ENCODE measurements around the gene MARVELD2.
"Not testable (repeated sequence)": the region's sequence is repeated elsewhere in the genome, so short reads cannot be mapped to it uniquely, and the experiment has no call there.

Gene MARVELD2

DNA sequence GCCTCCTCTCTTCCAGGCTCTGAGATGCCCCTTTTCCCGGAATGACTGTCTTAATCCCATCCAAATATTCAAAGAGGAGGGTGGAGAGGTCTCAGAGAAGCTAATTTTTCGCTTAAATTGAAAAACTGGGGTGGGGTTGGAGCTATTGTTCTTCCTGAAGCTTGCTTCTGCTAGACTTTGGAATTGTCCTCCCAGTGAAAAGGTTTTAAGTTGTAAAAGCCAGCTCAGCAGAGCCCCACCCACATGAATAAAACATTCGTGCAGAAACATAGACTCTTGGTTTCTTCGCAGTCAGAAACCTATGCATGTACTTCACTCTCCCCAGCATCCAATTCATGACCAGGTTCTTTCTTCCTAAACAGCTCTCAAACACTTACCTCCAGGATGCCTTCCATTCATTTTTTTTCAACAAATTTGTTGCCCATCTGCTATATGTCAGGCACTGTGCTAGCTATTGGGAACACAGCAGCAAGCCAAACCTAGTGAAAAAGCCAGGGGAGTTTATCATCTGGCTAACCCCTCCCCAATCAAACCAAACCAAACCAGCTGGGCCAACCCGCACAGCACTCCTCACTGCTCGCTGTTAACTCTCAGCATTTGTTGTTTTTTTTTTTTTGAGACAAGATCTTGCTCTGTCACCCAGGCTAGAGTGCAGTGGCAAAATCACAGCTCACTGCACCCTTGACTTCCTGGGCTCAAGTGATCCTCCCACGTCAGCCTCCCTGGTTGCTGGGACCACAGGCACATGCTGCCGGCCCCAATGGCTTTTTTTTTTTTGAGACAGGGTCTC, 39.7 kb downstream of the MARVELD2 start:
- Histone ChIP-seq H3K4me1 (ENCODE audit: control insufficient read depth, insufficient read depth, low read length) (no peaks in the 10 kb centered on the region), H3K9me3 (ENCODE audit: control insufficient read depth, insufficient read depth, low read depth, low read length) (no peaks in the 10 kb centered on the region), H3K36me3 (ENCODE audit: control insufficient read depth in 2 of 2, insufficient read depth in 1 of 2, low read length in 2 of 2) (no peaks in the 10 kb centered on the region), H3K27ac (ENCODE audit: extremely low read depth, low read depth, low read length) (no peak overlapping the region), H3K4me3 (ENCODE audit: low read depth, low read length) (no peak overlapping the region)
- CTCF ChIA-PET: no interaction called here
- POLR2A ChIA-PET: no interaction called here
- no peak for TF ChIP-seq MEIS1 (CRISPR knock-in tag; IDR thresholded peaks at IDR 0.05; ENCODE audit: borderline replicate concordance)
- TF ChIP-seq GLIS1 (tag by site-specific recombination; IDR thresholded peaks at IDR 0.05): no peak
- TF ChIP-seq ZNF248 (tag by site-specific recombination; IDR thresholded peaks at IDR 0.05): no peak
- no peak for TF ChIP-seq ZNF596 (tag by site-specific recombination; IDR thresholded peaks at IDR 0.05)
- no peak for TF ChIP-seq ZNF514 (tag by site-specific recombination; IDR thresholded peaks at IDR 0.05)
- no peak for TF ChIP-seq ZNF585B (tag by site-specific recombination; IDR thresholded peaks at IDR 0.05)
- no peak for TF ChIP-seq ZNF48 (tag by site-specific recombination; IDR thresholded peaks at IDR 0.05)
- no peak for TF ChIP-seq SCRT1 (tag by site-specific recombination; IDR thresholded peaks at IDR 0.05; ENCODE audit: borderline replicate concordance)
- TF ChIP-seq AEBP2 (tag by site-specific recombination; IDR thresholded peaks at IDR 0.05; ENCODE audit: borderline replicate concordance): no peak
- TF ChIP-seq ZNF155 (tag by site-specific recombination; IDR thresholded peaks at IDR 0.05): no peak
- no peak for TF ChIP-seq ZNF221 (tag by site-specific recombination; IDR thresholded peaks at IDR 0.05; ENCODE audit: borderline replicate concordance)
- TF ChIP-seq ZNF785 (tag by site-specific recombination; IDR thresholded peaks at IDR 0.05): no peak
- no peak for TF ChIP-seq ZNF777 (tag by site-specific recombination; IDR thresholded peaks at IDR 0.05; ENCODE audit: borderline replicate concordance)
- no peak for TF ChIP-seq ZNF645 (tag by site-specific recombination; IDR thresholded peaks at IDR 0.05)
- TF ChIP-seq RBAK (tag by site-specific recombination; IDR thresholded peaks at IDR 0.05): no peak
- no peak for TF ChIP-seq HOXC10 (CRISPR knock-in tag; IDR thresholded peaks at IDR 0.05)
- TF ChIP-seq PBX3 (CRISPR knock-in tag; IDR thresholded peaks at IDR 0.05): no peak
- no peak for TF ChIP-seq ZNF701 (tag by site-specific recombination; IDR thresholded peaks at IDR 0.05)
- no peak for TF ChIP-seq ZNF24 (tag by site-specific recombination; IDR thresholded peaks at IDR 0.05)

DNA sequence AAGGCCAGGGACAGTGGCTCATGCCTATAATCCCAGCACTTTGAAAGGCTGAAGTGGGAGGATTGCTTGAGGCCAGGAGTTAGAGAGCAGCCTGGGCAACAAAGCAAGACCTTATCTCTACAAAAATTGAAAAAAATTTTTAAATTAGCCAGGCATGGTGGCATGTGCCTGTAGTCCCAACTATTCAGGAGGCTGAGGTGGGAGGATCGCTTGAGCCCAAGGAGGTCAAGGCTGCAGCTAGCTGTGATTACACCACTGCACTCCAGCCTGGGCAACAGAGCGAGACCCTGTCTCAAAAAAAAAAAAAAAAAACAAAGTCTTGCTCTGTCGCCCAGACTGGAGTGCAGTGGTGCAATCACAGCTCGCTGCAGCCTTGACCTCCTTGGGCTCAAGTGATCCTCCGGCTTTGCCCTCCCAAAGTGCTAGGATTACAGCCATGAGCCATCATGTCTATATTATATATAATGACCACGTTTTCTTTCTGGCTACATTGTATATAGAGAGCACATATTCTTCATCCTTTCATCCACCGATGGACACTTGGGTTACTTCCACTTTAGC, 40.6 kb downstream of the MARVELD2 start:
- H3K36me3 ChIP-seq (ENCODE audit: control insufficient read depth in 2 of 2, insufficient read depth in 1 of 2, low read length in 2 of 2); H3K4me3 ChIP-seq (ENCODE audit: low read depth, low read length); H3K9me3 ChIP-seq (ENCODE audit: control insufficient read depth, insufficient read depth, low read depth, low read length); H3K27ac ChIP-seq (ENCODE audit: extremely low read depth, low read depth, low read length); POLR2A ChIA-PET; CTCF ChIA-PET; H3K4me1 ChIP-seq (ENCODE audit: control insufficient read depth, insufficient read depth, low read length): not testable (repeated sequence)

DNA sequence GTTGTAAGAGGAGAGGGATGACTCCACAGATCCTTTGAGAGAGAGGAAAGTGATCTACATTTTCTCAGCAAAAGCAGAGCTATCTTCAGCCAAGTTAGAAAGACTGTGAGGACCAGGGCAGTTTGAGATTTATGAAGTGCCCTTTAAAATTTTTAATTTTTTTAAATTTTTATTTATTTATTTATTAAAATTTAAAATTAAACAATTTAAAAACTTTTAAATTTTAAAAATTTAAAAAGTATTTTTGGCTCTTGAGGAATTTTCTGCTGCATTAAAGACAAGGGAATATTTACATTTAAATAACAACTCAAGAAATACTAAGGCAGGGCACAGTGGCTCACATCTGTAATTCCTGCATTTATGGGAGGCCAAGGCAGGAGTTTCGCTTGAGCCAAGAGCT, 47.3 kb downstream of the MARVELD2 start:
- POLR2A ChIA-PET: no interaction called here
- H3K4me1 ChIP-seq (ENCODE audit: control insufficient read depth, insufficient read depth, low read length): no peaks in the 10 kb centered on the region
- H3K27ac ChIP-seq (ENCODE audit: extremely low read depth, low read depth, low read length): no peak overlapping the region
- no peak overlapping the region for H3K4me3 ChIP-seq (ENCODE audit: low read depth, low read length)
- H3K36me3 ChIP-seq (ENCODE audit: control insufficient read depth in 2 of 2, insufficient read depth in 1 of 2, low read length in 2 of 2): no peaks in the 10 kb centered on the region
- CTCF ChIA-PET: no interaction called here
- TF ChIP-seq ZNF654 (tag by site-specific recombination; IDR thresholded peaks at IDR 0.05; ENCODE audit: low read depth): no peak
- TF ChIP-seq ZNF610 (tag by site-specific recombination; IDR thresholded peaks at IDR 0.05; ENCODE audit: borderline replicate concordance): no peak
- TF ChIP-seq ZNF521 (tag by site-specific recombination; IDR thresholded peaks at IDR 0.05): no peak
- no peak for TF ChIP-seq SETDB1 (IDR thresholded peaks at IDR 0.05; ENCODE audit: insufficient read length, low read length)
- H3K9me3 ChIP-seq (ENCODE audit: control insufficient read depth, insufficient read depth, low read depth, low read length): no peaks in the 10 kb centered on the region

All from HEK293 (cell line).